ENCODE results near the gene CEBPG. TPM values are rescaled to one million over a fixed set of nuclear protein-coding genes. Genes with fewer than 3 reads are reported as not detected.

The CEBPG gene
- total RNA-seq, 1 experiment from 2014 or later = 51.1 TPM

DNA sequence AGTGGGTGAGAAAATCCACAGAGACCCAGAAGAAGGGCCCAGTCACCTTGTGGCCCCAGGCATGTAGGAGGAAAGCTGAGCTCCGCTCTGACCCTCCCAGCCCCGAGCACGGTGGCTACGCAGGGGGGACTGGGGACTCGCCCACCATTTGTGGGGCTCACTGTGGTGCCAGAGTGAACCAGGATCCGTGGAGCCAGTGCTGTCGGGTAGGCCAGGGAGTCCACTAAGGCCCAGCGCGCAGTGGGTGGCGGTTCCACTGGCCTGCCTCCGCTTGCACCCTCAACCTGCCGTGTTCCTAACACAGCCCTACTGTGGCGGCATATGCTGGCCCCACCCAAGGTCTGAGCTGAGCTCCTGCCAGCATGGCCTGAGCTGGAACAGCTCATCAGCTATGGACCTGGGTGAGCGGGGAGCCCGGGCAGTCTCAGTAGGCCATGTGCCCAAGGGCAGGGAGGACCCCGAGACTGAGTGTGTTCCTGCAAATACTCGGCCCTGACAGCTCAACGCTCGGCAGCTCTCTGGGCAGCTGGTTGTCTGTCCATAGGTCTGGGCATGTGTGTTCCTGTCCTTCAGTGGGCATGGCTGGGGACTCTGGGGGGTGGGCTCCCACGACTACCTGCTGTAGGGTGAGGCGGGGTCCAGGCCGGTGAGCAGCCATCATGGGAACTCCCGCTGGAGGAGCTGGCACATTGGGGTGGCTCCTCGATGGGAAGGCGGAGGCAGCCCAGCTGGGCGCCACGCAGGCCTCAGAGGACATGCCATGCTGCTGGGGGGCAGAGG is 36.6 kb downstream of the CEBPG start (continued):
- TF ChIP-seq CEBPB (IDR thresholded peaks at IDR 0.05; ENCODE audit: low read depth) (no peak), YY1 (IDR thresholded peaks at IDR 0.05; ENCODE audit: extremely low read depth, insufficient replicate concordance, low read depth, low read length) (no peak), FOSL1 (IDR thresholded peaks at IDR 0.05; ENCODE audit: low read depth) (no peak)

DNA sequence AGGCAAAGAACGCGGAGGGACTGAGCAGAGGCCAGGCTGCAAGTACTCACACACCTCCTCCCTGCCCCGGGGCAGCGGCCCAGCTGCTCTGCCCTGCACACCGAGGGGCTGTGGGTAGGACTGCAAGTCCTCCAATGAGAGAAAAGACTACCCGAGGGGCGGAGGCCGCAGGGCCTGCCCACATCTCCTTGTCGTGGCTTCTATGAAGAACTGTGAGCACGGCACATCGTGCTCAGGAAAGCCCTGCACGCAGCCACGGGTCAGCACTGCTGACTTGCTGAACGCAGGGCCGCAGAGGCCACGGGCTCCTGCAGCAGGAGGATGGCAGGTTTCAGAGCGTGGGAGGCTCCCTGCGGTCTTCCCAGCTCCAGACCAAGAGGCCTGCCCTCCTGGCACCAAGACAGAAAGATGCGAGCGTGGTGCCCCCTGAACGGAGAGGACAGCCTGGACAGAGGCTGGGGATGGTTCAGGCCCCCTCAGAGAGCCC is 37.4 kb downstream of the CEBPG start:
- H3K4me2 ChIP-seq (ENCODE audit: low read length) = no peak overlapping the region
- no peaks in the 10 kb centered on the region for H3K4me1 ChIP-seq (ENCODE audit: control insufficient read depth in 1 of 2, insufficient read depth in 2 of 2, low read length in 2 of 2)
- ChIA-PET POLR2A (no interaction called here), CTCF (no interaction called here), RAD21 (ENCODE audit: low non-redundant PET in 1 of 2, low total read pairs in 2 of 2, uncharacterized antibody in 2 of 2, unreplicated experiment in 2 of 2) (no interaction called here)
- TF ChIP-seq SP1 (IDR thresholded peaks at IDR 0.05; ENCODE audit: low read depth) (no peak), ZFX (IDR thresholded peaks at IDR 0.05) (no peak), ZNF274 (IDR thresholded peaks at IDR 0.05; ENCODE audit: low read depth, low read length) (no peak), FOSL1 (IDR thresholded peaks at IDR 0.05; ENCODE audit: low read depth) (no peak), EZH2 (IDR thresholded peaks at IDR 0.05) (no peak), CBX3 (IDR thresholded peaks at IDR 0.05; ENCODE audit: low read depth) (no peak), REST (IDR thresholded peaks at IDR 0.05; ENCODE audit: low read depth) (no peak), SIN3A (IDR thresholded peaks at IDR 0.05; ENCODE audit: low read depth) (no peak), EGR1 (IDR thresholded peaks at IDR 0.05; ENCODE audit: low read depth) (no peak), SRF (IDR thresholded peaks at IDR 0.05; ENCODE audit: low read depth) (no peak), TCF7L2 (IDR thresholded peaks at IDR 0.05; ENCODE audit: borderline replicate concordance, extremely low read depth, insufficient read depth, insufficient read length) (no peak), RAD21 (IDR thresholded peaks at IDR 0.05; ENCODE audit: low read depth) (no peak), YY1 (IDR thresholded peaks at IDR 0.05; ENCODE audit: extremely low read depth, insufficient replicate concordance, low read depth, low read length) (no peak), POLR2A (IDR thresholded peaks at IDR 0.05; ENCODE audit: borderline replicate concordance, extremely low read depth, insufficient read depth, insufficient read length) (no peak), JUND (IDR thresholded peaks at IDR 0.05) (no peak), POLR2AphosphoS5 (IDR thresholded peaks at IDR 0.05; ENCODE audit: low read depth, low read length) (no peak), ZBTB33 (IDR thresholded peaks at IDR 0.05; ENCODE audit: extremely low read depth, insufficient replicate concordance, low read length) (no peak), CEBPB (IDR thresholded peaks at IDR 0.05; ENCODE audit: low read depth) (no peak)
- TF ChIP-seq, protein P1, sequence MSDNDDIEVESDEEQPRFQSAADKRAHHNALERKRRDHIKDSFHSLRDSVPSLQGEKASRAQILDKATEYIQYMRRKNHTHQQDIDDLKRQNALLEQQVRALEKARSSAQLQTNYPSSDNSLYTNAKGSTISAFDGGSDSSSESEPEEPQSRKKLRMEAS (IDR thresholded peaks at IDR 0.05) = no peak
- no peaks in the 10 kb centered on the region for H3K79me2 ChIP-seq (ENCODE audit: insufficient read depth, low read length)
- no peaks in the 10 kb centered on the region for H3K27me3 ChIP-seq (ENCODE audit: insufficient read depth, low read length)
- ATAC-seq (no peak), DNase-seq (ENCODE audit: low read depth, low spot score) (no peak)
- H3K4me3 ChIP-seq (replicated peaks in 1 of 2; ENCODE audit: low read depth in 1 of 2, low read length in 2 of 2) = no peak overlapping the region
- no peaks in the 10 kb centered on the region for H3K36me3 ChIP-seq (ENCODE audit: control insufficient read depth in 1 of 2, insufficient read depth in 2 of 2, low read length in 2 of 2)
- intact Hi-C loops (cut with micrococcal nuclease) = no loop called here
- H2AFZ ChIP-seq (ENCODE audit: low read depth, low read length, poor library complexity, severe bottlenecking) = no peak overlapping the region
- BruUV-seq (replicated peaks) = no TSS peak
- H3K9me2 ChIP-seq (ENCODE audit: insufficient read depth) = no peaks in the 10 kb centered on the region
- H3K27ac ChIP-seq (ENCODE audit: low read depth, low read length) = no peak overlapping the region
- no peaks in the 10 kb centered on the region for H4K20me1 ChIP-seq (ENCODE audit: insufficient read depth)
- H3K9ac ChIP-seq (ENCODE audit: low read length) = no peak overlapping the region
- no peaks in the 10 kb centered on the region for H3K9me3 ChIP-seq (ENCODE audit: control insufficient read depth in 1 of 2, insufficient read depth in 1 of 2, low read depth in 1 of 2, low read length in 2 of 2)
